Upper lobe of left lung (tissue), 6 donors: ENCODE data around the gene IGFBP3. TPM values are rescaled to one million over a fixed set of nuclear protein-coding genes. Genes with fewer than 3 reads are reported as not detected.

Source experiments
- ATAC-seq, 2 donors: fragments of 200-7000 bp; cut with Tn5 transposase; one replicate each; pipeline ENCODE4 v1.9.1; 2022; ENCODE audit warnings: mild to moderate bottlenecking in 2 of 2, moderate library complexity in 2 of 2; ENCODE audit not compliant: low FRiP score in 2 of 2
- DNase-seq, 2 donors: peaks; one replicate each; pipeline ENCODE4 v3.0.0-alpha.2; 2019 to 2020
- H3K27ac ChIP-seq, 4 donors: fragments of 200-600 bp; sonication (generic); one replicate each; pipeline ENCODE4 v1.5.1; 2016 to 2019
- H3K27me3 ChIP-seq, 4 donors: fragments of 200-600 bp; sonication (generic); one replicate each; pipeline ENCODE4 v1.5.1; 2017 to 2019
- H3K36me3 ChIP-seq, 4 donors: fragments of 200-600 bp; sonication (generic); one replicate each; pipeline ENCODE4 v1.5.1; 2016 to 2019
- H3K4me1 ChIP-seq, 4 donors: fragments of 200-600 bp; sonication (generic); one replicate each; pipeline ENCODE4 v1.5.1; 2018 to 2019
- H3K4me3 ChIP-seq, 4 donors: fragments of 200-600 bp; sonication (generic); one replicate each; pipeline ENCODE4 v1.5.1; 2017 to 2019; ENCODE audit warnings: mild to moderate bottlenecking in 2 of 4, moderate library complexity in 1 of 4
- H3K9me3 ChIP-seq, 4 donors: fragments of 200-600 bp; sonication (generic); one replicate each; pipeline ENCODE4 v1.5.1; 2018 to 2019
- CTCF ChIP-seq, 6 experiments: fragments of 450-650 bp in 4 of 6; fragments of 200-600 bp in 2 of 6; sonication (generic) in 2 of 6; IDR thresholded peaks; one replicate each; pipeline ENCODE4 v1.5.1; 2016 to 2019; ENCODE audit warnings: antibody characterized with exemption in 6 of 6
- EP300 ChIP-seq, 4 donors: sonication (generic); formaldehyde crosslinking; IDR thresholded peaks; one replicate each; pipeline ENCODE4 v1.5.1; 2017; ENCODE audit warnings: antibody characterized with exemption in 4 of 4, control low read depth in 2 of 4
- POLR2A ChIP-seq, 4 donors: fragments of 450-650 bp; IDR thresholded peaks; one replicate each; pipeline ENCODE4 v1.5.1; 2016 to 2017; ENCODE audit warnings: antibody characterized with exemption in 4 of 4, mild to moderate bottlenecking in 2 of 4
- POLR2AphosphoS5 ChIP-seq, 2 donors: sonication (generic); formaldehyde crosslinking; IDR thresholded peaks; one replicate each; pipeline ENCODE4 v1.5.1; 2017; ENCODE audit warnings: antibody characterized with exemption in 2 of 2
- WGBS, 2 donors: methylation state at CpG; one replicate each; pipeline ENCODE4 v1.1.5; 2017 to 2018; 5-methylcytosine and 5-hydroxymethylcytosine counted together
- total RNA-seq, 6 donors: library from RNA; depleted of rRNA in 4 of 6; stranded (reverse); fragments of >200 nt in 4 of 6; gene quantifications; one replicate each; pipeline versions ENCODE4 v1.1.0 to v1.2.1, GENCODE V29; 2016 to 2021
- donor health status: DM: no; HTN: no; CAD: no; lungs with moderate emphysema.
- donor health status: DM: no; HTN: yes; CAD: no; lungs with severe emphysema.

IGFBP3 gene
- total RNA-seq, 6 donors from 2014 or later: 21.5 to 107 (median 40.1) TPM

- Histone ChIP-seq H3K27ac (no peak overlapping the region), H3K27me3 (no peaks in the 10 kb centered on the region), H3K4me1 (no peaks in the 10 kb centered on the region), H3K36me3 (no peaks in the 10 kb centered on the region), H3K9me3 (no peaks in the 10 kb centered on the region), H3K4me3 (no peak overlapping the region)
- DNase-seq: peak in 1 of 2 donors; percentile 32
- no peak for ATAC-seq
- TF ChIP-seq POLR2A (IDR thresholded peaks at IDR 0.05) (no peak), EP300 (IDR thresholded peaks at IDR 0.05) (no peak), CTCF (IDR thresholded peaks at IDR 0.05) (no peak), POLR2AphosphoS5 (IDR thresholded peaks at IDR 0.05) (no peak)
- WGBS, 2 donors: 76 to 84% methylated on average over 7 to 10 of the region's 10 CpGs
Measured at GRCh38 chr7:45872116-45873034, 48.7 kb downstream of the IGFBP3 start.

- TF ChIP-seq EP300 (IDR thresholded peaks at IDR 0.05) (no peak), POLR2AphosphoS5 (IDR thresholded peaks at IDR 0.05) (no peak), CTCF (IDR thresholded peaks at IDR 0.05) (no peak), POLR2A (IDR thresholded peaks at IDR 0.05) (no peak)
- 70 to 78% methylated on average over 4 of the region's 4 CpGs for WGBS, 2 donors
- ATAC-seq (no peak), DNase-seq (no peak)
- H3K9me3 ChIP-seq: no peaks in the 10 kb centered on the region
- H3K4me3 ChIP-seq: no peak overlapping the region
- H3K4me1 ChIP-seq: peaks cover 0 to 8% (median 0%) of the 10 kb centered on the region in 4 donors
- no peak overlapping the region for H3K27ac ChIP-seq
- no peaks in the 10 kb centered on the region for H3K36me3 ChIP-seq
- no peaks in the 10 kb centered on the region for H3K27me3 ChIP-seq
Measured at GRCh38 chr7:45869426-45869825, 51.6 kb downstream of the IGFBP3 start.

- H3K27ac ChIP-seq: no peak overlapping the region
- H3K4me1 ChIP-seq: peaks cover 0 to 9% (median 0%) of the 10 kb centered on the region in 4 donors
- no peaks in the 10 kb centered on the region for H3K36me3 ChIP-seq
- H3K4me3 ChIP-seq: no peak overlapping the region
- TF ChIP-seq EP300 (IDR thresholded peaks at IDR 0.05) (no peak), POLR2AphosphoS5 (IDR thresholded peaks at IDR 0.05) (no peak), POLR2A (IDR thresholded peaks at IDR 0.05) (no peak), CTCF (IDR thresholded peaks at IDR 0.05) (no peak)
- no peak for ATAC-seq
- no peaks in the 10 kb centered on the region for H3K9me3 ChIP-seq
- H3K27me3 ChIP-seq: no peaks in the 10 kb centered on the region
- DNase-seq: no peak
- 73 to 81% methylated on average over 2 of the region's 2 CpGs for WGBS, 2 donors
Measured at GRCh38 chr7:45867471-45867870, 53.6 kb downstream of the IGFBP3 start.

GRCh38 chr7:45865594-45866410 lies 55.3 kb downstream of the IGFBP3 start:
- no peak overlapping the region for H3K27ac ChIP-seq
- WGBS, 2 donors: 77 to 84% methylated on average over 11 to 13 of the region's 13 CpGs
- no peak for TF ChIP-seq POLR2A (IDR thresholded peaks at IDR 0.05)
- TF ChIP-seq EP300 (IDR thresholded peaks at IDR 0.05): no peak
- no peak for TF ChIP-seq CTCF (IDR thresholded peaks at IDR 0.05)
- no peak for TF ChIP-seq POLR2AphosphoS5 (IDR thresholded peaks at IDR 0.05)
- H3K4me1 ChIP-seq: peaks cover 0 to 9% (median 0%) of the 10 kb centered on the region in 4 donors
- H3K9me3 ChIP-seq: no peaks in the 10 kb centered on the region
- ATAC-seq: no peak
- no peaks in the 10 kb centered on the region for H3K36me3 ChIP-seq
- DNase-seq: no peak
- no peaks in the 10 kb centered on the region for H3K27me3 ChIP-seq
- H3K4me3 ChIP-seq: no peak overlapping the region
